H1 (cell line): ENCODE measurements around the gene SPANXN4.

Source experiments
- BRCA1 ChIP-seq: IDR thresholded peaks from 2 replicates; pipeline ENCODE4 v1.6.1; 2012; ENCODE audit warnings: low read depth, low read length, improper control_type of control experiment
- POLR2AphosphoS5 ChIP-seq: IDR thresholded peaks from 2 replicates; pipeline ENCODE4 v1.6.1; 2011; ENCODE audit warnings: low read depth, low read length
- TF ChIP-seq, protein P1 (sequence below), 3 experiments: IDR thresholded peaks; 1 replicate in 2 of 3; 2 replicates in 1 of 3; pipeline versions ENCODE4 v1.5.1 to v1.6.1; 2011; ENCODE audit warnings: low read length in 3 of 3, mild to moderate bottlenecking in 3 of 3, inconsistent platforms in 2 of 3, low read depth in 1 of 3, moderate library complexity in 1 of 3; ENCODE audit not compliant: insufficient read depth in 1 of 3; ENCODE audit errors: control extremely low read depth in 1 of 3
- TF ChIP-seq, protein P2 (sequence below): IDR thresholded peaks from 2 replicates; pipeline ENCODE4 v1.6.1; 2011; ENCODE audit warnings: low read depth, mild to moderate bottlenecking, low read length; ENCODE audit not compliant: insufficient read depth
- TF ChIP-seq, protein P3 (sequence below): IDR thresholded peaks from 2 replicates; pipeline ENCODE4 v1.6.1; 2012; ENCODE audit warnings: inconsistent platforms

DNA sequence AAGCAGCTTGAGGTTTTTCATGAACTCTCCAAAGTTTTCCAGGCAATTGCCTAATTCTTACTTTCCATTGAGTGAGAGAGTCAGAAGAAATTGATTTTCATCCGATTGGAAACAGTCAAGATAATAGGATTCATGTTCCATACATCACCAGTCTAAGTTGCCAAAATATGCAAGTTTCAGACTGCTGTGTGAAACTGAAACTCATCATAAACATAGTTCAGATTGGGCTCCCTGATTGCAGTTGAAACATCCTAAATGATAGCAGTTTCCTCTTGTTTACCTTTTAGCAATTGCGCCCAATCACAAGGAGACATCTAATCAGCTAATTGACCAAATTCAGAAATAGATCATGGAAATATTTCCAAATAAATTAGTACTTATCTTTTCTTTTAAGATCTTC is 56.8 kb downstream of the SPANXN4 start:
- TF ChIP-seq, protein P1, sequence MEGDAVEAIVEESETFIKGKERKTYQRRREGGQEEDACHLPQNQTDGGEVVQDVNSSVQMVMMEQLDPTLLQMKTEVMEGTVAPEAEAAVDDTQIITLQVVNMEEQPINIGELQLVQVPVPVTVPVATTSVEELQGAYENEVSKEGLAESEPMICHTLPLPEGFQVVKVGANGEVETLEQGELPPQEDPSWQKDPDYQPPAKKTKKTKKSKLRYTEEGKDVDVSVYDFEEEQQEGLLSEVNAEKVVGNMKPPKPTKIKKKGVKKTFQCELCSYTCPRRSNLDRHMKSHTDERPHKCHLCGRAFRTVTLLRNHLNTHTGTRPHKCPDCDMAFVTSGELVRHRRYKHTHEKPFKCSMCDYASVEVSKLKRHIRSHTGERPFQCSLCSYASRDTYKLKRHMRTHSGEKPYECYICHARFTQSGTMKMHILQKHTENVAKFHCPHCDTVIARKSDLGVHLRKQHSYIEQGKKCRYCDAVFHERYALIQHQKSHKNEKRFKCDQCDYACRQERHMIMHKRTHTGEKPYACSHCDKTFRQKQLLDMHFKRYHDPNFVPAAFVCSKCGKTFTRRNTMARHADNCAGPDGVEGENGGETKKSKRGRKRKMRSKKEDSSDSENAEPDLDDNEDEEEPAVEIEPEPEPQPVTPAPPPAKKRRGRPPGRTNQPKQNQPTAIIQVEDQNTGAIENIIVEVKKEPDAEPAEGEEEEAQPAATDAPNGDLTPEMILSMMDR (IDR thresholded peaks at IDR 0.05; ENCODE audit: control extremely low read depth in 1 of 3, insufficient read depth in 1 of 3, low read depth in 1 of 3, low read length in 3 of 3), result no peak
- TF ChIP-seq POLR2AphosphoS5 (no peak), BRCA1 (no peak)
- TF ChIP-seq, protein P2, sequence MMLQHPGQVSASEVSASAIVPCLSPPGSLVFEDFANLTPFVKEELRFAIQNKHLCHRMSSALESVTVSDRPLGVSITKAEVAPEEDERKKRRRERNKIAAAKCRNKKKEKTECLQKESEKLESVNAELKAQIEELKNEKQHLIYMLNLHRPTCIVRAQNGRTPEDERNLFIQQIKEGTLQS, result no peak
- TF ChIP-seq, protein P3, sequence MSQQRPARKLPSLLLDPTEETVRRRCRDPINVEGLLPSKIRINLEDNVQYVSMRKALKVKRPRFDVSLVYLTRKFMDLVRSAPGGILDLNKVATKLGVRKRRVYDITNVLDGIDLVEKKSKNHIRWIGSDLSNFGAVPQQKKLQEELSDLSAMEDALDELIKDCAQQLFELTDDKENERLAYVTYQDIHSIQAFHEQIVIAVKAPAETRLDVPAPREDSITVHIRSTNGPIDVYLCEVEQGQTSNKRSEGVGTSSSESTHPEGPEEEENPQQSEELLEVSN, result no peak
